HG02623 (cell line): ENCODE measurements around the gene BRCA1.

ENCODE experiments used
- ATAC-seq: cut with Tn5 transposase; IDR thresholded peaks from one replicate; pipeline ENCODE4 v1.9.1; 2021; ENCODE audit warnings: moderate library complexity; ENCODE audit not compliant: unreplicated experiment

BRCA1 gene

GRCh38 chr17:43025766-43026537 lies 99.2 kb downstream of the BRCA1 start:
- no peak for ATAC-seq

- ATAC-seq = no peak
Measured at GRCh38 chr17:43025290-43025657, 99.9 kb downstream of the BRCA1 start.

GRCh38 chr17:43024407-43025289 lies 100.5 kb downstream of the BRCA1 start, which contains the start of gene RND2:
RND2 (plus strand) TSS chr17:43025231; CDS start chr17:43025348, 117 bp downstream.
- ATAC-seq = no peak

GRCh38 chr17:43021741-43022512 lies 103.2 kb downstream of the BRCA1 start, which contains the start of gene VAT1:
VAT1 (minus strand) TSS chr17:43022385; CDS start chr17:43022322, 63 bp downstream.
- no peak for ATAC-seq

GRCh38 chr17:43020789-43021740 lies 104.1 kb downstream of the BRCA1 start:
- no peak for ATAC-seq

GRCh38 chr17:43020030-43020621 lies 105.0 kb downstream of the BRCA1 start:
- no peak for ATAC-seq

- ATAC-seq = no peak
Measured at GRCh38 chr17:43019418-43019817, 105.7 kb downstream of the BRCA1 start.

- no peak for ATAC-seq
Measured at GRCh38 chr17:43018932-43019331, 106.2 kb downstream of the BRCA1 start.

- ATAC-seq = no peak
Measured at GRCh38 chr17:43018008-43018853, 106.9 kb downstream of the BRCA1 start.

GRCh38 chr17:43016216-43016615 lies 108.9 kb downstream of the BRCA1 start:
- ATAC-seq = no peak

GRCh38 chr17:43015579-43015978 lies 109.6 kb downstream of the BRCA1 start:
- ATAC-seq = no peak

- ATAC-seq = no peak
Measured at GRCh38 chr17:43014649-43015542, 110.3 kb downstream of the BRCA1 start.

GRCh38 chr17:43014020-43014648 lies 111.0 kb downstream of the BRCA1 start:
- no peak for ATAC-seq

GRCh38 chr17:43013296-43013695 lies 111.9 kb downstream of the BRCA1 start:
- ATAC-seq = no peak

- ATAC-seq = no peak
Measured at GRCh38 chr17:43011728-43012472, 113.3 kb downstream of the BRCA1 start.

GRCh38 chr17:43010667-43011308 lies 114.4 kb downstream of the BRCA1 start:
- ATAC-seq = no peak
